K562 (cell line): ENCODE data around the gene HAUS2. TPM values are rescaled to one million over a fixed set of nuclear protein-coding genes. Genes with fewer than 3 reads are reported as not detected.
A peak's percentile ranks its signal among the peaks of the same experiment; 100 is the strongest.

Experiments
- ATAC-seq: fragments of 200-7000 bp; cut with Tn5 transposase; 3 replicates; pipeline ENCODE4 v1.9.1; 2020; ENCODE audit warnings: moderate library complexity
- BruUV-seq: library from RNA; stranded (reverse); fragments of 400-500 nt; replicated peaks from 2 replicates; lab custom pipeline; 2021; lab: Mats Ljungman, UMichigan
- CTCF ChIA-PET: fragments of 300-600 bp; formaldehyde crosslinking; extraction: SDS; loops from one replicate; lab custom pipeline; 2021; ENCODE audit warnings: low intra/inter-chr PET ratio; lab: Yijun Ruan, JAX
- POLR2A ChIA-PET: fragments of 300-600, 350-650 bp; sonication (Branson Sonifier 250); formaldehyde crosslinking; extraction: SDS; loops from one replicate; lab custom pipeline; 2021; ENCODE audit warnings: antibody characterized with exemption, inconsistent platforms; lab: Yijun Ruan, JAX
- DNase-seq, 4 experiments: peaks; one replicate each; pipeline versions ENCODE4 v3.0.0 to v3.0.0-alpha.2; 2011 to 2018; ENCODE audit warnings: low spot score in 3 of 4, mixed read lengths in 3 of 4; ENCODE audit errors: extremely low read depth in 1 of 4
- FAIRE-seq: peaks from 2 replicates; lab custom pipeline; 2011; peaks lifted over from hg19 to GRCh38; lab: Jason Lieb, UNC
- H2AFZ ChIP-seq: 2 replicates; pipeline ENCODE4 v1.6.0; 2011; ENCODE audit warnings: low read depth, low read length, control low read depth, inconsistent platforms
- H3K27ac ChIP-seq: fragments of 200-600 bp; 3 replicates; pipeline ENCODE4 v1.8.0; 2011; ENCODE audit warnings: low read depth, mild to moderate bottlenecking, control low read depth, inconsistent platforms, low read length, moderate library complexity, mixed read lengths; ENCODE audit errors: extremely low read depth
- H3K27me3 ChIP-seq, 2 experiments: fragments of 300-600 bp in 1 of 2; 2 replicates in 1 of 2; 3 replicates in 1 of 2; pipeline versions ENCODE4 v1.6.0 to v1.8.0; 2011; ENCODE audit warnings: inconsistent platforms in 2 of 2, low read length in 2 of 2, mild to moderate bottlenecking in 1 of 2, mixed read lengths in 1 of 2, moderate library complexity in 1 of 2; ENCODE audit not compliant: control insufficient read depth in 2 of 2, insufficient read depth in 2 of 2
- H3K36me3 ChIP-seq: fragments of 300-600 bp; 3 replicates; pipeline ENCODE4 v1.8.0; 2011; ENCODE audit warnings: mild to moderate bottlenecking, low read length, inconsistent platforms; ENCODE audit not compliant: control insufficient read depth, insufficient read depth
- H3K4me1 ChIP-seq, 2 experiments: fragments of 200-600 bp in 1 of 2; replicated peaks in 1 of 2; 2 replicates in 1 of 2; 3 replicates in 1 of 2; pipeline versions ENCODE4 v1.5.1 to v1.8.0; 2011; ENCODE audit warnings: inconsistent platforms in 2 of 2, low read length in 2 of 2, mild to moderate bottlenecking in 1 of 2, mixed read lengths in 1 of 2, moderate library complexity in 1 of 2; ENCODE audit not compliant: control insufficient read depth in 2 of 2, insufficient read depth in 2 of 2
- H3K4me2 ChIP-seq: 2 replicates; pipeline ENCODE4 v1.6.1; 2011; ENCODE audit warnings: low read length, control low read depth, inconsistent platforms, mixed read lengths; ENCODE audit not compliant: insufficient read depth
- H3K4me3 ChIP-seq: fragments of 200-600 bp; sonication (generic), shearing (Covaris generic); 2 replicates; pipeline ENCODE4 v1.5.1; 2016; ENCODE audit warnings: control low read depth, inconsistent platforms
- H3K79me2 ChIP-seq: fragments of 200-600 bp; 3 replicates; pipeline ENCODE4 v1.8.0; 2011; ENCODE audit warnings: low read length, inconsistent platforms; ENCODE audit not compliant: control insufficient read depth, insufficient read depth
- H3K9ac ChIP-seq, 2 experiments: 2 replicates each; pipeline versions ENCODE4 v1.6.0 to v1.6.1; 2011; ENCODE audit warnings: low read depth in 2 of 2, low read length in 2 of 2, control low read depth in 1 of 2, inconsistent platforms in 1 of 2, mild to moderate bottlenecking in 1 of 2, mixed read lengths in 1 of 2; ENCODE audit not compliant: insufficient read depth in 1 of 2
- H3K9me1 ChIP-seq: one replicate; pipeline ENCODE4 v1.6.0; 2011; ENCODE audit warnings: inconsistent platforms, mild to moderate bottlenecking, low read length, moderate library complexity; ENCODE audit not compliant: control insufficient read depth, insufficient read depth
- H3K9me3 ChIP-seq: replicated peaks from 2 replicates; pipeline ENCODE4 v1.5.1; 2011; ENCODE audit warnings: low read depth, low read length, inconsistent platforms; ENCODE audit not compliant: control insufficient read depth, insufficient read depth
- H4K20me1 ChIP-seq: replicated peaks from 2 replicates; pipeline ENCODE4 v1.6.1; 2011; ENCODE audit warnings: low read length, inconsistent platforms, mixed read lengths; ENCODE audit not compliant: control insufficient read depth, insufficient read depth
- ARID4B ChIP-seq: sonication (generic); formaldehyde crosslinking; IDR thresholded peaks from 2 replicates; pipeline ENCODE4 v1.8.0; 2022; ENCODE audit warnings: mild to moderate bottlenecking, missing genetic modification reagents
- CBFA2T2 ChIP-seq: fragments of 450-650 bp; conservative IDR thresholded peaks from 2 replicates; pipeline ENCODE4 v1.6.1; 2017; ENCODE audit warnings: mild to moderate bottlenecking
- CBX2 ChIP-seq: fragments of 200-600 bp; sonication (generic); IDR thresholded peaks from one replicate; pipeline ENCODE4 v1.6.1; 2012; ENCODE audit warnings: mild to moderate bottlenecking, low read length, inconsistent platforms; ENCODE audit not compliant: insufficient read depth, poor library complexity, severe bottlenecking
- FIP1L1 ChIP-seq: fragments of 200-400 bp; formaldehyde crosslinking; IDR thresholded peaks from 2 replicates; pipeline ENCODE4 v1.6.1; 2018; ENCODE audit warnings: mild to moderate bottlenecking, low read depth, low read length; ENCODE audit not compliant: poor library complexity, severe bottlenecking
- GATAD2A ChIP-seq: fragments of 450-650 bp; IDR thresholded peaks from 2 replicates; pipeline ENCODE4 v1.6.1; 2017
- HDAC2 ChIP-seq: fragments of 450-650 bp; IDR thresholded peaks from 2 replicates; pipeline ENCODE4 v1.6.1; 2016; ENCODE audit warnings: mild to moderate bottlenecking
- HMG20B ChIP-seq: fragments of 250-450 bp; sonication (Bioruptor Pico); IDR thresholded peaks from 2 replicates; pipeline ENCODE4 v1.5.0; 2021; ENCODE audit warnings: mild to moderate bottlenecking
- KLF13 ChIP-seq: fragments of 450-650 bp; IDR thresholded peaks from 2 replicates; pipeline ENCODE4 v1.6.1; 2016; ENCODE audit warnings: missing genetic modification characterization, low read depth, mild to moderate bottlenecking, missing compliant biosample characterization, moderate library complexity, borderline replicate concordance
- RBM15 ChIP-seq: fragments of 200-400 bp; formaldehyde crosslinking; IDR thresholded peaks from 2 replicates; pipeline ENCODE4 v1.6.1; 2018; ENCODE audit warnings: mild to moderate bottlenecking, low read length, moderate library complexity; ENCODE audit not compliant: insufficient read depth
- TAL1 ChIP-seq: fragments of 450-650 bp; IDR thresholded peaks from 2 replicates; pipeline ENCODE4 v1.6.1; 2016; ENCODE audit warnings: mild to moderate bottlenecking
- TGIF2 ChIP-seq: sonication (generic); formaldehyde crosslinking; IDR thresholded peaks from 2 replicates; pipeline ENCODE4 v1.8.1; 2022; ENCODE audit warnings: mild to moderate bottlenecking, missing genetic modification reagents, moderate library complexity
- XRCC3 ChIP-seq: fragments of 450-650 bp; IDR thresholded peaks from 2 replicates; pipeline ENCODE4 v1.6.1; 2017; ENCODE audit warnings: mild to moderate bottlenecking, moderate library complexity
- ZNF124 ChIP-seq: sonication (generic); formaldehyde crosslinking; IDR thresholded peaks from 2 replicates; pipeline ENCODE4 v1.8.1; 2022; ENCODE audit warnings: missing genetic modification reagents
- ZNF696 ChIP-seq: fragments of 250-450 bp; sonication (Bioruptor Pico); conservative IDR thresholded peaks from 2 replicates; pipeline ENCODE4 v1.4.0; 2020; ENCODE audit warnings: mild to moderate bottlenecking, moderate library complexity
- WGBS: fragments of 100-300 bp; shearing (Covaris generic); methylation state at CpG from one replicate; pipeline ENCODE4 v1.1.6; 2016; ENCODE audit warnings: low coverage, mixed read lengths; ENCODE audit not compliant: insufficient coverage; ENCODE audit errors: missing lambda C conversion rate; 5-methylcytosine and 5-hydroxymethylcytosine counted together
- in situ Hi-C: fragments of 300-500 bp; cut with MboI; formaldehyde crosslinking; loops from 4 replicates; pipeline ENCODE4 v1.15.0; 2018; ENCODE audit warnings: inconsistent platforms, mixed read lengths
- intact Hi-C: fragments of 100-400 bp; cut with micrococcal nuclease; formaldehyde crosslinking; loops from 2 replicates; pipeline ENCODE4 v1.14.2; 2022
- polyA plus RNA-seq, 8 experiments: library from polyadenylated mRNA; depleted of rRNA in 4 of 8; stranded (reverse) in 5 of 8; unstranded in 3 of 8; fragments of >200 nt; fragmentation: Nextera tagmentation in 2 of 8; fragmentation: Illumina TruSeq in 1 of 8; extraction: Ambion mirVana in 2 of 8; extraction: Trizol in 1 of 8; gene quantifications; 2 replicates each; pipeline versions ENCODE4 v1.2.1 to v1.2.3, GENCODE V29; 2011 to 2014; ENCODE audit warnings: inconsistent platforms in 1 of 8, missing spikeins in 1 of 8
- total RNA-seq, 7 experiments: library from RNA; depleted of rRNA in 6 of 7; stranded (reverse); fragments of >200 nt in 6 of 7; fragmentation: Illumina TruSeq in 2 of 7; extraction: Trizol in 2 of 7; gene quantifications; 2 replicates each; pipeline versions ENCODE4 v1.2.1 to v1.2.3, GENCODE V29; 2011 to 2021; ENCODE audit warnings: low replicate concordance in 1 of 7

Gene HAUS2
- total and polyA plus RNA-seq, 9 of the 15 experiments (the other 6 are each of a cell fraction or from before 2014, with no cell fraction given) = 30.6 to 64.9 (median 54.1) TPM

DNA sequence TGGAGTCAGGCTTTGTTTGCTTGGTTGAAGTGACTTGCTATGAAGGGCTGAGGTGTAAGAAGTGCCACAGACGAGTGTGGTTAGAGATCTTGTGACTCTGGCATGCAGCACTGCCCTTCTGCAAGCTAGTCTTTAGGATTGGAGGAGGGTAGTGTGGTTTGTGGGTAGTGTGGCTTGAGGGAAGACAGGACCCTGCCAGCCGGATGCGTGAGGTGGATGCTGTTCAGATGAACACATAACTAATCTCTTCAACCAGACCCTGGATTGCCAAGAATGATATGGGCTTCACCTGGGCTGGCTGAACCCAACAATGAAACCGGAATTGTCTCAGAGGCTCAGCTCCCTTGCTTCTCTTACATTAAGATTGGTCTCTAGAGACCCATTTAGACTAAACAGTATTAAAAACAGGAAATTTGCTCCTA, 59.5 kb downstream of the HAUS2 start:
- H3K9me1 ChIP-seq = no peaks in the 10 kb centered on the region
- no peaks in the 10 kb centered on the region for H3K36me3 ChIP-seq
- H3K27me3 ChIP-seq = no peaks in the 10 kb centered on the region
- intact Hi-C loops (no loop called here), in situ Hi-C loops (no loop called here)
- POLR2A ChIA-PET = interaction anchor here (0.6 to 2.1 kb wide), 6 partner anchors 12 to 87 kb away, joined by 3 to 6 read pairs (median 4); no protein-coding TSS in a partner anchor
- no TSS peak for BruUV-seq
- H3K9ac ChIP-seq = peak overlapping the region in 1 of 2 experiments; percentile 41; a peak in 1 of 4 replicates
- no peak overlapping the region for H3K27ac ChIP-seq
- no peaks in the 10 kb centered on the region for H3K79me2 ChIP-seq
- FAIRE-seq = peak; percentile 51
- CTCF ChIA-PET = no interaction called here
- H3K4me1 ChIP-seq = peaks cover 13 to 32% of the 10 kb centered on the region in 2 experiments; a peak in 4 of 5 replicates
- WGBS = 5% methylated on average over 4 of the region's 4 CpGs
- no peak overlapping the region for H3K4me2 ChIP-seq
- H3K4me3 ChIP-seq = no peak overlapping the region
- H3K9me3 ChIP-seq = no peaks in the 10 kb centered on the region
- no peak overlapping the region for H2AFZ ChIP-seq
- H4K20me1 ChIP-seq = no peaks in the 10 kb centered on the region
- peak in 1 of 4 experiments; percentile 52 for DNase-seq
- peak; percentile 42 for ATAC-seq
- no peak for TF ChIP-seq ZNF124 (CRISPR knock-in tag)
- TF ChIP-seq TAL1 = peak; percentile 57; the same call in 1 of the 2 replicates
- TF ChIP-seq ZNF696 (CRISPR knock-in tag) = no peak
- no peak for TF ChIP-seq HMG20B (CRISPR knock-in tag)
- TF ChIP-seq CBFA2T2 = peak; percentile 52; the same call in 1 of the 2 replicates
- no peak for TF ChIP-seq RBM15
- TF ChIP-seq KLF13 (tag) = no peak
- TF ChIP-seq GATAD2A = no peak
- TF ChIP-seq XRCC3 = no peak
- TF ChIP-seq TGIF2 = no peak
- TF ChIP-seq FIP1L1 = no peak
- no peak for TF ChIP-seq HDAC2
- no peak for TF ChIP-seq ARID4B (CRISPR knock-in tag)
- no peak for TF ChIP-seq CBX2
